Mesothelial cell of epicardium (in vitro differentiated cells): ENCODE measurements around the gene MICAL2. TPM values are rescaled to one million over a fixed set of nuclear protein-coding genes. Genes with fewer than 3 reads are reported as not detected.

Source experiments
- DNase-seq, 2 experiments: peaks; one replicate each; pipeline ENCODE4 v3.0.0; 2021; ENCODE audit warnings: low spot score in 2 of 2; ENCODE audit not compliant: unreplicated experiment in 2 of 2
- H3K27ac Mint-ChIP-seq: 2 replicates; pipeline ENCODE4 v1.8.0; 2021; ENCODE audit warnings: mixed read lengths
- H3K27me3 Mint-ChIP-seq: 2 replicates; pipeline ENCODE4 v1.8.0; 2021; ENCODE audit warnings: low read depth, mixed read lengths
- H3K36me3 Mint-ChIP-seq: 2 replicates; pipeline ENCODE4 v1.8.0; 2021; ENCODE audit warnings: mixed read lengths
- H3K4me1 Mint-ChIP-seq: 2 replicates; pipeline ENCODE4 v1.8.0; 2021; ENCODE audit warnings: mixed read lengths
- H3K4me3 Mint-ChIP-seq: 2 replicates; pipeline ENCODE4 v1.8.0; 2021; ENCODE audit warnings: mild to moderate bottlenecking, moderate library complexity, mixed read lengths
- H3K9me3 Mint-ChIP-seq: 2 replicates; pipeline ENCODE4 v1.8.0; 2021; ENCODE audit warnings: mixed read lengths
- CTCF ChIP-seq: fragments of 200-600 bp; sonication (generic); IDR thresholded peaks from one replicate; pipeline ENCODE4 v1.5.0; 2021; ENCODE audit warnings: antibody characterized with exemption; ENCODE audit not compliant: unreplicated experiment
- total RNA-seq: library from RNA; stranded (reverse); gene quantifications from 3 replicates; pipeline ENCODE4 v1.2.1, GENCODE V29; 2021

The MICAL2 gene
- total RNA-seq, 1 donor from 2014 or later: 15.0 TPM

DNA sequence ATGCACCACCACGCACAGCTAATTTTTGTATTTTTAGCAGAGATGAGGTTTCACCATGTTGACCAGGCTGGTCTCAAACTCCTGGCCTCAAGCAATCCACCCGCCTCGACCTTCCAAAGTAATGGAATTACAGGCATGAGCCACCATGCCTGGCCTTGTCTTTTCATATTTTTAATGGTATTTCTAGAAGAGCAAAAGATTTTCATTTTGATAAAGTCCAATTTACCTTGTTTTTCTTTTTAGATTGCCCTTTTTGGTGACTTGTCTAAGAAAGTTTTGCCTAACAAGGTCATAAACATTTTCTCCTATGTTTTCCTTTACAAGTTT, 45.5 kb upstream of the MICAL2 start:
- H3K27ac Mint-ChIP-seq: no peak overlapping the region
- peaks cover 23% of the 10 kb centered on the region for H3K27me3 Mint-ChIP-seq
- H3K4me3 Mint-ChIP-seq: no peak overlapping the region
- peaks cover 18% of the 10 kb centered on the region for H3K4me1 Mint-ChIP-seq
- no peak for TF ChIP-seq CTCF
- no peaks in the 10 kb centered on the region for H3K36me3 Mint-ChIP-seq
- no peak for DNase-seq
- peaks cover 8% of the 10 kb centered on the region for H3K9me3 Mint-ChIP-seq

GRCh38 chr11:12066056-12066798, 44.2 kb upstream of the MICAL2 start:
- H3K4me1 Mint-ChIP-seq: peaks cover 18% of the 10 kb centered on the region
- H3K36me3 Mint-ChIP-seq: no peaks in the 10 kb centered on the region
- H3K27me3 Mint-ChIP-seq: peaks cover 22% of the 10 kb centered on the region
- H3K4me3 Mint-ChIP-seq: no peak overlapping the region
- H3K9me3 Mint-ChIP-seq: peaks cover 8% of the 10 kb centered on the region
- DNase-seq: no peak
- peak overlapping the region; percentile 32 for H3K27ac Mint-ChIP-seq
- no peak for TF ChIP-seq CTCF

DNA sequence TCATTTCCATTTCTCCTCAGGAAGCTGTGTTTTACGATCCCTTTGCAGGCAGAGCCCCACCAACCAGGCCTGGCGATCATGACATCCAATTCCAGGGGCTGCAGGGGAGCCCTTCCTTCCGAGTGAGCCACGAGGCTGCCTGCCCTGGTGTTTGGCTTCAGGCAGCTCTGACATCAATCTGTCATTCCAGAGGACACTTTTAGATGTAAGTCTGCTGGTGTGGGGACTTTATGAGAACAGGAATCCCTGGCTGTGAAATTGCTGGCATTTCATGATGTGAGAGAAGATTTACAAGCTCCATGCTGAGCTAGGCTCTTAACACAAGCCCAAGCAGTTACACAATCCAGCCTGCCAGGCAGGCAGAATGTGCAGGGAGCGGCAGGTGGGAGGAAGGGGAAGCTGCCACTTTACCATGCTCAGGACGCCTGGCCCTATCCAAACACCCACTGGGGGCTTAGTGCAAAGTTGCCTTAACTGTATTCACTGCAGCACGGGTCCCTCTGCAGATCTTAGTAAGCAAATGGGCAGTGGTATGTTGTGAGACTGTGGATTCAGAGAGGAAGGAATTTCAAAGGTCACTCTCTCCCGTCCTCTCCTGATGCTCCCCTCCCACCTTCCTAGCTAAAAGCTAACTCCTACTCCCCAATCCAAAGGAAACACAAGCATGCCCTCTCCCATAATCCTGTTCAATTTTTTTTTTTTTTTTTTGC, 43.4 kb upstream of the MICAL2 start:
- TF ChIP-seq CTCF: no peak
- DNase-seq: no peak
- peak overlapping the region; percentile 32 for H3K27ac Mint-ChIP-seq
- H3K4me3 Mint-ChIP-seq: no peak overlapping the region
- H3K27me3 Mint-ChIP-seq: peaks cover 24% of the 10 kb centered on the region
- peaks cover 8% of the 10 kb centered on the region for H3K9me3 Mint-ChIP-seq
- peaks cover 18% of the 10 kb centered on the region for H3K4me1 Mint-ChIP-seq
- H3K36me3 Mint-ChIP-seq: no peaks in the 10 kb centered on the region

GRCh38 chr11:12067796-12068357, 42.5 kb upstream of the MICAL2 start:
- peaks cover 28% of the 10 kb centered on the region for H3K27me3 Mint-ChIP-seq
- H3K27ac Mint-ChIP-seq: no peak overlapping the region
- DNase-seq: no peak
- H3K9me3 Mint-ChIP-seq: peaks cover 8% of the 10 kb centered on the region
- peaks cover 18% of the 10 kb centered on the region for H3K4me1 Mint-ChIP-seq
- no peak overlapping the region for H3K4me3 Mint-ChIP-seq
- TF ChIP-seq CTCF: no peak
- no peaks in the 10 kb centered on the region for H3K36me3 Mint-ChIP-seq

DNA sequence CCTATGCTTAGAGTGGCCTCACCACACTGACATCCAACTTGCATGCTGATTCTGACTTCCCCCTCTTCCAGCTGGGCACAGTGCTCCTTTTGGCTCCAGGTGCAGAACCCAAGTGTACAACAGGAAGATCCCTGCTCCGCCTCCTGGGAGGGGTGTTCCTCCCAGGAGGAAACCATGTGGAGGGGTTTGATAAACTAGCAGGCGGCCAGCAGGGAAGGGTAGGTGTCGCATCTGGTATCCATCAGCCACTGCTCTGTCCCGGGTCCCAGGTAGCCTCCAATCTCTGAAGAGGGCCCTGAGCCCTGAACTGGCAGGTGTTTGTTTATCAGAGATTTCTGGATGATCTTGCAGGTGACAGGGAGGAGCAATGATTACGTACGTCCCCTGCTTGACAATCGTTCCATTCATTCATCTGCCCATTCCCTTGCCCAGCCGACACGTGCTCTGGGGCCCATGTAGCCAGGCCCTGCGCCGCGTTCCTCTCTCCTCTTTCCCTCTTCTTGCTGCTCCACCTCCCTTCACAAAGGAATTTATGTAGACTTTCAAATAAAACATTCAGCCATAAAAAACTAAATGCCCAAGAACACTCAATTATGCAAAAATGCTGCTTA, 41.2 kb upstream of the MICAL2 start:
- TF ChIP-seq CTCF: no peak
- Mint-ChIP-seq H3K36me3 (no peaks in the 10 kb centered on the region), H3K9me3 (peaks cover 6% of the 10 kb centered on the region), H3K27me3 (peaks cover 40% of the 10 kb centered on the region), H3K4me3 (no peak overlapping the region), H3K27ac (no peak overlapping the region), H3K4me1 (peaks cover 18% of the 10 kb centered on the region)
- no peak for DNase-seq
